ENCODE data around the gene ROM1. TPM values are rescaled to one million over a fixed set of nuclear protein-coding genes. Genes with fewer than 3 reads are reported as not detected.

Gene ROM1
- total RNA-seq, 4 donors from 2014 or later = 5.3 to 5.6 TPM; not detected in 2

Small RNA genes lying within 50 kb of the gene (small RNA-seq; reads per million reads assigned to genes)
- gene AP001458.1 = 0 reads per million in 4 donors
- 0 to 0.55 (median 0) reads per million in 4 donors for gene MIR6747

Other genes starting within 250 kb of the ROM1 start
- not detected for gene SCGB1A1, start 194.2 kb upstream of the ROM1 start, total RNA-seq
- 1,000 to 10,000 TPM in 1 of 4 donors, 100 to 1,000 TPM in 3; 561 to 1,032 (median 742) TPM for gene AHNAK, start 66.5 kb upstream of the ROM1 start, total RNA-seq
- gene EEF1G, start 39.4 kb upstream of the ROM1 start, total RNA-seq = 1,000 to 10,000 TPM in 3 of 4 donors, 100 to 1,000 TPM in 1; 337 to 1,276 (median 1,207) TPM
- 10 to 100 TPM in 2 of 4 donors, 1 to 10 TPM in 2; 6.0 to 12.4 (median 9.8) TPM for gene TUT1, start 21.7 kb upstream of the ROM1 start, total RNA-seq
- 10 to 100 TPM; 42.0 to 80.1 (median 62.1) TPM for gene MTA2, start 11.4 kb upstream of the ROM1 start, total RNA-seq
- 10 to 100 TPM; 35.0 to 61.1 (median 44.9) TPM for gene EML3, start 482 bp upstream of the ROM1 start, total RNA-seq
- gene B3GAT3, start 8.7 kb downstream of the ROM1 start, total RNA-seq = 10 to 100 TPM; 28.0 to 47.4 (median 40.8) TPM
- 100 to 1,000 TPM in 3 of 4 donors, 10 to 100 TPM in 1; 60.2 to 129 (median 120) TPM for gene GANAB, start 33.4 kb downstream of the ROM1 start, total RNA-seq
- gene INTS5, start 40.0 kb downstream of the ROM1 start, total RNA-seq = 10 to 100 TPM; 10.3 to 37.0 (median 18.4) TPM
- gene C11orf98, start 52.0 kb downstream of the ROM1 start, total RNA-seq = 10 to 100 TPM; 12.5 to 53.7 (median 37.7) TPM
- gene CSKMT, start 52.1 kb downstream of the ROM1 start, total RNA-seq = 10 to 100 TPM in 1 of 4 donors, 1 to 10 TPM in 1, not detected in 2; 6.0 to 17.0 TPM
- 10 to 100 TPM in 3 of 4 donors, 1 to 10 TPM in 1; 6.4 to 26.2 (median 15.3) TPM for gene UQCC3, start 58.4 kb downstream of the ROM1 start, total RNA-seq
- 10 to 100 TPM in 2 of 4 donors, 1 to 10 TPM in 2; 7.5 to 16.1 (median 10.1) TPM for gene LBHD1, start 59.0 kb downstream of the ROM1 start, total RNA-seq
- 100 to 1,000 TPM; 129 to 219 (median 142) TPM for gene UBXN1, start 65.8 kb downstream of the ROM1 start, total RNA-seq
- 10 to 100 TPM in 1 of 4 donors, 1 to 10 TPM in 3; 8.2 to 24.7 (median 9.0) TPM for gene LRRN4CL, start 76.3 kb downstream of the ROM1 start, total RNA-seq
- gene BSCL2, start 94.2 kb downstream of the ROM1 start, total RNA-seq = 100 to 1,000 TPM in 1 of 4 donors, 10 to 100 TPM in 3; 61.7 to 155 (median 75.7) TPM
- gene GNG3, start 94.4 kb downstream of the ROM1 start, total RNA-seq = under 1 TPM in 1 of 4 donors, not detected in 3; 0.64 TPM
- gene HNRNPUL2, start 114.2 kb downstream of the ROM1 start, total RNA-seq = 100 to 1,000 TPM in 1 of 4 donors, 10 to 100 TPM in 3; 21.8 to 116 (median 59.6) TPM
- gene TTC9C, start 115.2 kb downstream of the ROM1 start, total RNA-seq = 10 to 100 TPM in 3 of 4 donors, 1 to 10 TPM in 1; 6.7 to 27.0 (median 17.0) TPM
- 10 to 100 TPM in 3 of 4 donors, 1 to 10 TPM in 1; 8.4 to 20.9 (median 14.0) TPM for gene ZBTB3, start 140.9 kb downstream of the ROM1 start, total RNA-seq
- gene POLR2G, start 148.3 kb downstream of the ROM1 start, total RNA-seq = 10 to 100 TPM in 2 of 4 donors, 1 to 10 TPM in 2; 1.2 to 28.5 (median 14.1) TPM
- gene TAF6L, start 158.1 kb downstream of the ROM1 start, total RNA-seq = 100 to 1,000 TPM in 1 of 4 donors, 10 to 100 TPM in 3; 18.9 to 234 (median 22.8) TPM
- 100 to 1,000 TPM in 2 of 4 donors, 10 to 100 TPM in 2; 65.9 to 112 (median 89.8) TPM for gene TMEM179B, start 174.1 kb downstream of the ROM1 start, total RNA-seq
- 10 to 100 TPM; 10.1 to 42.1 (median 29.6) TPM for gene TMEM223, start 178.7 kb downstream of the ROM1 start, total RNA-seq
- gene NXF1, start 192.2 kb downstream of the ROM1 start, total RNA-seq = 100 to 1,000 TPM in 1 of 4 donors, 10 to 100 TPM in 3; 38.2 to 134 (median 60.0) TPM
- 10 to 100 TPM; 15.3 to 62.5 (median 30.2) TPM for gene STX5, start 218.8 kb downstream of the ROM1 start, total RNA-seq
- not detected for gene TEX54, start 219.6 kb downstream of the ROM1 start, total RNA-seq
- gene WDR74, start 226.3 kb downstream of the ROM1 start, total RNA-seq = 10 to 100 TPM; 25.3 to 37.8 (median 27.6) TPM